ENCODE data around the gene LSM12.

GRCh38 chr17:44001461-44001920 is 65.0 kb downstream of the LSM12 start:
- no peak for TF ChIP-seq CTCF (IDR thresholded peaks at IDR 0.05)
- no peak for TF ChIP-seq POLR2A (IDR thresholded peaks at IDR 0.05; ENCODE audit: low read depth)
- TF ChIP-seq POLR2AphosphoS5 (IDR thresholded peaks at IDR 0.05), result no peak
